Medulla oblongata (tissue), 1 donor: ENCODE data around the gene ACAD9.
"Not testable (repeated sequence)": the region's sequence is repeated elsewhere in the genome, so short reads cannot be mapped to it uniquely, and the experiment has no call there.

ENCODE experiments used
- DNase-seq: peaks from one replicate; pipeline ENCODE4 v3.0.0-alpha.2; 2015; ENCODE audit errors: extremely low spot score

Gene ACAD9

DNA sequence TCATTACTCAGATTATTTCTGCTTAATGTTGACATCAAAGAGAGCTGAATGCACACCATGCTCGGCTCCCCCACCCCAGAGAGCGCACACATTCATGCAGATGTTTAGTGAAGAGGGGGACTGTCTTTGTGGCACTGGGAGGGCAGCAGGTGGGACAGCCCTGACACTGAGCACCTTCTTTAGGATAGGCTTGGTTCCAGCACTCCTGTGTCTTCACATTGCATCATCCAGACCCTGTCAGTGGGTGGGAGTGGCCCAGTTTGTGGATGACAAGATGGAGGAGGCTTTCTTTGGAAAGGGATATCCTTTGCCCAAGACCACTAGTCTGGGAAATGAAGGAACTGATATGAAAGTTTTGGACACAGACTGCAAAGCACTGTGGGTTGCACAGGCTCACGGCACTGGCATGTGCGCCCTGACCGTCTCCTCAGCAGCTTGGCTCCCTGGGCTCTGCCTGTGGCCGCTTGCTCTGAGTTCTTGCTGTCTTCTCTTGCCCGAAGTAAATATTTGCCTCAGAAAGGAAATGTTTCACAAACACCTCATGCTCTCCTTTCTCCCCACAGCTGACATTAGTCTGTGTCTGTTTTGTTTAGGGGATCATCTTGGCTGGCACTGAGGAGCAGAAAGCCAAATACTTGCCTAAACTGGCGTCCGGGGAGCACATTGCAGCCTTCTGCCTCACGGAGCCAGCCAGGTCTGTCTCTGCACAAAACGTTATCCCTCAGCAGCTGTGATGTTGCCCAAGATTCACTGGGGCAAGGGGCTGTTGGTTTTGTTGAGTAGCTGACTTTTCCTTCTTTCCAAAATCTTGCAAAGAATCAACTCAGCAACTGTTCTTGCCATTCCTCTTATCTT, 16.6 kb downstream of the ACAD9 start:
- DNase-seq = no peak

DNA sequence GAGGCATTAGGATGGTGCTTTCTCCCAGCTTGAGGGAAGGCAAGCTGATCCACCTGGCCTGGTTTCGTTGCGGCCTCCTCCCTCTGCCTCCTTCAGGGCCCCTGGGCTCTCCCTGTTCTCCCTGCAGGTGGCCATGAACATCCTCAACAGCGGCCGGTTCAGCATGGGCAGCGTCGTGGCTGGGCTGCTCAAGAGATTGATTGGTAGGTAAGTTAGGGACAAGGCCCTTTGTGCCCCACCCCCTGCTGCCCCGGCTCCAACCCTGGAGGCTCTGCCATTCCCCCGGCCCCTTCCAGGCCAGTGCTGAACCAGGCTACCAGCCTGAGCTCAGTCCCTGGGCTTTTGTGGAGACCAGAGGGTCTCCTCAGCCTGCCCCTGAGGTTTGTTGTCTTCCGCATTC, 23.0 kb downstream of the ACAD9 start:
- no peak for DNase-seq

DNA sequence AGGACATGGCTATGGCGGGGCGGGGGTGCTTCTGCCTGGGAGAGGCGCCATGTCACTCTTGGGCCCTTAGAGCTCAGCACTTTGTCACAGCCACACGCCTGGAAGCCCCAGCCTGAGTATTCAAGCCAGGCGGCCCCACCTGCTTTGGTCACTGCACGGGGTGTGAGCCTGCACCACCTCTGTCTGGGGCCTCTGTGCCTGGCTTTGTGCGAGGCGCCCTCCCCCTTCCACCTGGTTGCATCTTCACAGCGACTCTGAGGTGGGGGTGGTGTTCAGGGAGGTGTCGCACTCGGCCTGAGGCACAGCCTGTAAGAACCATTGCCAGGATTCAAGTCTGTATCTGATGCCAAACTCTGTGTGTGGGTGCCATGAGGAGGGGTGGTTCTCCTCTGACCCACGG, 24.1 kb downstream of the ACAD9 start:
- DNase-seq = no peak

DNA sequence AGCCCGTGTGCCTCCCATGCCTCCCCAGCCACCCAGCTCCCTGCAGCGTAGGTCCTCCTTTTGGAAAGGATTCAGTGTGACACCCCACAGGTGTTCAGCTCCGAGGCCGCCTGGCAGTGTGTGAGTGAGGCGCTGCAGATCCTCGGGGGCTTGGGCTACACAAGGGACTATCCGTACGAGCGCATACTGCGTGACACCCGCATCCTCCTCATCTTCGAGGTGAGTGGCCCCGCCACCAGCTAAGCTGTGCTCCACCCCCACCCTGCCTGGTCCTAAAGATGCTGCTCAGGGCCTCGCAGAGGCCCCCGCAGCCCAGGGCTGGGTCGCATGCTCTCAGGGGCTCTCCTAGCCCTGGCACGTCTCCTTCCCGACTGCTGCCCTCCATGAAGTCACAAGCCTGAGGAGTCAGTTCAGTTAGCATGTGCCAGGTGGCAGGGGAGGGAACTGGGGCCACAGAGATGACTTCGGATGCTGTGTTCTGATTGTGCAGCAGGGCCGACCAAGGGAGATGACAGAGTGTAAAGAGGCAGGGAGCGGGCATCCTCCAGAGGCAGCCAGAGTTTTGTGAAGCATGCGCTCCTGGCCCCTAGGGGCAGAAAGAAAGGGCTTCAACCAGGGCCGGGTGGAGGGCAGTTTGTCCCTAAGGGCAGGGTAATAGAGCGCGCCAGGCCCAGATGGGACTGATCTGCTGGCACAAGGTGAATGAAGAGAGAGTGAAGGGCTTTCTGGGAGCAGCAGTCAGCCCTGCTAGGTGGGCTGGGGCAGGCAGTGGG, 26.8 kb downstream of the ACAD9 start:
- no peak for DNase-seq

DNA sequence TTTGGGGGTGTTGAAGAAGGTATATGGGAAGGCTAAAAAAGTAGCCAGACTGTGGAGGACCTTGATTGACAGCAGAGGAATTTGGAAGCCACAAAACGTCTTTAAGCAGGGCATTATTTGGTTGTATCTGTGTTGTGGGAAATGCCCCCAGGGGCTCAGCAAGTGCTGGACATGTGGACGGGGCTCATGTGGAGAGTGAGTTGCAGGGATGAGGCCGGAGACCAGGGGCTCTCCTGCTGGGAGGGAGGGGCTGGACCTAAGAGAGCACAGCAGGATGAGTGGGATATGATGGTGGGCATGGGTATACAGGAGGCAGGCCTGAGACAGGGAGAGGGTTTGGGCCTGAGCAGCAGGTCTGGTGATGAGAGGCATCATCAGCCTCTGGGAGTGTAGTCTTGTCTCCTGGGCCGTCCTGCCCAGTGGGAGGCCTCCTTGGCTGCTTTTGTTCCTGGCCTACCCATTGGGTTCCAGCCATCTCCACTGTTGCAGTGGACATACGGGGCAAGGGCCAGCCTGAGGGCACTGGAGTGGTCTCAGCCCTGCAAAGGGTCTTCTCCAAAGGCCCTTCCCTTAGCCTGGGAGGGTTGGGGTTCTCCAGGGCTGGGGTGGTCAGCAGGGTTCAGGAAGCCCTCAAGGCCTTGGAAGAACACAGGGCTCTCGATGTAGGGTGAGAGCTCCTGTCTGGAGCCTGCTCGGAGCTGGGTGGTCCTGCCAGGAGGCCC, 27.5 kb downstream of the ACAD9 start:
- no peak for DNase-seq

DNA sequence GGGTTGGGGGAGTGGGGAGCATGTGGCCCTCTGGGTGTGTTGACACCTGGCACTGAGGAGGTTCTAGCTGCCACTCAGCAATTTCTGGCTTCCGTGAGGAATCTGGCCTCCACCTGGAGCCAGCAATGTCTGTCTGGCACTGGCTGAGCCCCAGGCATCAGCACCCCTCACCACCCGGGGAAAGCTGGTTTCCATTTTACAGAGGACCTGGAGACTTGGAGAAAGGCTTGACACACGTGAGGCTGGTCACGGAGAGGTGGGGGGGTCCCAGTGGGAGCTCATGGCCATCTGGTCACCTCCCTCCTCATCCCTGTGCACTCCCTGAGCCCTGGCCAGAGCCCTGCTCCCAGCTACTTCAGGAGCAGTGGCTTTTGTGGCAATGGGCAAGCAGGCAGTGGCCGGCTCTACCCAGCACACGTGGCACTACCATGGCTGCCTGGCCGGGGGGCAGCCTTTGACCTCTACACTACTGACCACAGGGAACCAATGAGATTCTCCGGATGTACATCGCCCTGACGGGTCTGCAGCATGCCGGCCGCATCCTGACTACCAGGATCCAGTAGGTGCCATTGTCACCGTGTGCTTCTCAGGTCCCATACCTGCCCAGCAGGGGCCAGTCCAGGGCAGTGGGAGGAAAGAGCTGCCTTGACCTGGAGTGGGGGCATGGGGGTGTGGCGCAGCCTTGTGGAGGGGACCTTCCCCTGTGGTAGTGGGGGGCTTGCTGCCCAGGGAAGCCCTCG, 28.5 kb downstream of the ACAD9 start:
- DNase-seq = no peak

DNA sequence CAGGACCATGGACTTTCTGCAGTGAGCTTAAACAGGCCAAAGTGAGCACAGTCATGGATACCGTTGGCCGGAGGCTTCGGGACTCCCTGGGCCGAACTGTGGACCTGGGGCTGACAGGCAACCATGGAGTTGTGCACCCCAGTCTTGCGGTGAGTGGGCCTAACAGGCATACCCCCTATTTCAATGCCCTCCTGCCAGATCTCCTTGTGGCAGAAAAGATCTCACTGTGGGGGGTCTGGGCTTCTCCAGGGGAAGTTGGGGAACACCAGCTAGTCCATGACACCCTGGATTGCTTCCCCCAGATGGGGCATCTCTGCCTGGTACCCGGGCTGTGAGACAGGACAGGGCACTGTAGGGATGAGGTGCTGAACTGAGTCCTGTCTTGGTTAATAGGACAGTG, 29.5 kb downstream of the ACAD9 start:
- DNase-seq = no peak

DNA sequence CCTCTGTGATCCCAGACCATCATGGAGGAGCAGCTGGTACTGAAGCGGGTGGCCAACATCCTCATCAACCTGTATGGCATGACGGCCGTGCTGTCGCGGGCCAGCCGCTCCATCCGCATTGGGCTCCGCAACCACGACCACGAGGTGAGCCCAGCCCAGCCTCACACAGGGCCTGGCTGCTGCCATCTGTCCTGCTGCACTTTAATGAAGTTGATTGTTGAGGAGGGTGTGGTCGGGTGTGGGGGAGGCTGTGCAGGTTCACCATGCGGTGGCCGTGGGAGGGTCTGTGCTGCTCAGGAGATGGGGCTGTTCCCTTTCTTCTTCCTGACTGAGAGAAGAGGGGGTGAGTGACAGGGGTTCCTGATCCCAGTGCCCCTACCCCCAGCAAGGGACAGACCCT, 30.6 kb downstream of the ACAD9 start:
- DNase-seq = no peak

DNA sequence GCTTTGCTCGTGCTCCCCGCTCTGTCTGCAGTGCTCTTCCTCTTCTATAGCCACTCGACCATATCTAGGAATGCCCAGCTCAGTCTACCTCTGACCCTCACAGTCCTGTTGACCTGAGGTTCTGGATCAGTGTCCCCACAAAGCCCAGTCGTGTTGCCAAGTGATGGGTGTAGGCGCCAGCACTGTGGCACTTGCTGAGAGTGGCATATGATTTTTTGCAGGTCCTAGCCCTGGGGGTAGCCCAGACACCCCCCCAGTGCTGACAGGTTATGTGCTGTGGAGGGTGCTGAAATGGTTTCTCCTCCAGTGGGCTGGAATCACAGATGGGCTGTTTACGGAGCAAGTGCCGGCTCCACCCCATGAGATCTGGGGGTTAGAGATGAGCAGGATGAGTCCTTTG, 32.5 kb downstream of the ACAD9 start:
- no peak for DNase-seq

DNA sequence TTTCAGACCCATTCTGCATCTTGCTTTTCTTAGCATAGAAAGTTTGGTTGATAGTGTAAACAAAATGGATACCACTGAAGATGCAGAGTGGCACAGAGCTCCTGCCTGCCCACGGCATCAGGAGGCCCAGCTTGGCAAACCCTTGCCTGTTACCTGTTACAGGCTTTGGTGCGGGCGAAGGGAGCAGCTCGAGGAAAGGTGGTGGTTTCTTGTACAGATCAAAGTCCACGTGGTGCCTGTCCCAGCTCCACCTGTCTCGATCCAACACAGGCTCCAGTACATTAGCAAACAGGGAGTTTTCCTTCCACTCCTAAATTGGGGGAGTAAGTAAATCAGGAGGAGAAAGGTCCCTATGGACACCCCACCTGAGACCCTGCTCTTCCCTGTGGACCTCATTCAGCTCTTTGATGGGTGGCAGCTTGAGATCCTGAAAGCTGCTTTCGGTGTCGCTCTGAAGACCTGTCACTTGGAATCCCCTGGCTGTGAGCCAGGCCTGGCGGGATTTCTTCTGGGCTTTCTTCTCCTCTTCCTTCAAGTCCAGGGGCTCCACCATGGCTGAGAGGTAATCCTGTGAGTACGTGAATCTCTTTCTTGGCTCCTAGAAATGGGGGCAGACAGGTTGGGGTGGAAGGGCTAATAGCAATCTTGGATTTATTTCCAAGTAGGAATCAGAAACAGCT, 35.7 kb downstream of the ACAD9 start:
- DNase-seq = no peak

DNA sequence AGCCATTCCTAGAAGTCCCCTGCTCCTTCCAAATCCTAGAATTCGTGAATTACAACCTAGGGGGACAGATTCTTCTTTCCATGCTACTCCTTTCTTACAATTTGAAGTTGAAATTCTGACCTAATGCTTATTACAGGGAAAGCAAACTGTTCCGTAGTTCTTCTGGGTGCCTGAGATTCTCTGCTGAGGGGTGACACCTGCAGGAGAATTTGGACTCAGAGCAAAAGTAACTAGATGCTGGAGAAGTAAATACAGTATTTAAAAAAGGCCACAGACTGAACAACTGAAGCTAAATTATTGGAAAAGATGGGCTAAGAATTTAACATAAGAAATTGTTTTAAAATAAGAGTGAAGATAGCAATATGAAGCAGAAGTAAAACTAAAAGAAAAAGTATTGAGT, 37.9 kb downstream of the ACAD9 start:
- DNase-seq = peak; percentile 17

DNA sequence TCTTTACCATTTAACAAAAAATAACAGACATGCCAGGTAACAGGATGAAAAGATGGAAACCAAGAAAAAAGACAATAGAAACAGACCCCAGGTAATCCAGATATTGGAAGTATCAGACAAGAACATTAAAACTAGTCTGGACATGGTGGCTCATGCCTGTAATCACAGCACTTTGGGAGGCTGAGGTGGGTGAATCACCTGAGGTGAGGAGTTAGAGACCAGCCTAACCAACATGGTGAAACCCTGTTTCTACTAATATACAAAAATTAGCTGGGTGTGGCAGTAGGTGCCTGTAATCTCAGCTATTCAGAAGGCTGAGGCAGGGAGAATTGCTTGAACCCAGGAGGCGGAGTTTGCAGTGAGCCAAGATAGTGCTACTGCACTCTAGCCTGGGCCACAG, 40.6 kb downstream of the ACAD9 start:
- no peak for DNase-seq

DNA sequence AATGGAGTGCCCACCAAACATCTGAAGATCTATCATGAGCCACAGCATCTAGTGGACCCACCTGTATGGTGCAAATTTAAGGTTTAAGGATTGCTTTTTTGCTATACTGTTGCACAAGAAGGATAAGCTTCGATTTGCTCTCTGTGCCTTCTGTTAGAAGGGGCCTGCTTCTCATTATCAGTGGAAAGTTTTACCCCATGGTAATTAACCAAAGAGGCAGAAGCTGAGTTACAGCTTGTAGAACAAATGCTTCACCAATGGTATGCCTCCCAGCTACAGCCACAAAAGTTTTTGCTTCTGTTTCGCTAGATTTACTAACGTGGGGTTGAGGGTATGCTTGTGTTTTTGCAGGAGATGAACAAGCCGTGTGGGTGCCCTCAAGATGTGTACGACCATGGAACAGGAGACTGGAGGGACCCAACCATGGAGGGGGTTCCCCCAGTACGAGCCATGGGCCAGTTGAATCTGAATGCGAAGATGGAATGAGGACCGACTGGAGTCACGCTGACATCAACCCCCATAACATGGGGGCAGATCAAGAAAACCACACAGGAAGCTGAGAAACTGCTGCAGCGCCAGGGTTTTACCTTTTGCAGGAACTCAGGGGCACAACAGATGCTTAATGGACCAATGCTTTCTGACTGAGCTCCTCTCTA, 43.5 kb downstream of the ACAD9 start:
- DNase-seq = no peak

DNA sequence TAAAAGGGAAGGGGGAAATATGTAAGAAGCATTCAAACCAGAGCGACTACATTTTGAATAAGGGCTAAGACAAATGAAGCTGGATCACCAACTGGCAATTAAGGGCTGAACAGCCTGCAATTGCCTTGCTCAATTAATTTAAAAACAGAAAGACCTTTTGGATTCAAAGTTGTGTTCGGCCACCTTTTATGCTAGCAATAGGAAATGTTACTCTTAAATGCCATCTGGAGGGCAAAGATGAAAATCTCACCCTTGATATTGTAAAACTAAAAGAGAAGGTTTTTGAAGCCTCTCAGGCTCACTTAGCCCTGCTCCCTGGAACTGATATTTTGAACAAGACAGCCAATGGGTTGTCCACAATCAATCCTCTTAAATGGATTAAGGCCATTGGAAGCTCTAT, 44.2 kb downstream of the ACAD9 start:
- no peak for DNase-seq

DNA sequence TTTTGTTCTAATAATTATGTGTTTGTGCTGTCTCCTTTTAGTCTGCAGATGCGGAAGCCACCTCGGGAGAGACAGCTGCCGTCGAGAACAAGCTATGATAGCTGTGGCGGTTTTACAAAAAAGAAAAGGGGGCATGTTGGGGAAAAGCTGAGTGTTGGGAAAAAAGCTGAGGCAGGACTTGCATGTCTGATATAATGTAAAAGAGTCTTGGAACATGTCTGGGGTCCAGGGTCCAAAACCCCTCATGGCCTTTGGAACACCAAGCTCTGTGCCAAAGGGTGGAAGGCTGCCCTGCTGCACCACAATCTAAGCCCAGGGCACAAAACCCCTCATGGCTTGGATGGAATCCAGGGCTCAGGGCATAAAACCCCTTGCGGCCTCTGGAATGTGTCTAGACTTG, 44.6 kb downstream of the ACAD9 start:
- DNase-seq = not testable (repeated sequence)

DNA sequence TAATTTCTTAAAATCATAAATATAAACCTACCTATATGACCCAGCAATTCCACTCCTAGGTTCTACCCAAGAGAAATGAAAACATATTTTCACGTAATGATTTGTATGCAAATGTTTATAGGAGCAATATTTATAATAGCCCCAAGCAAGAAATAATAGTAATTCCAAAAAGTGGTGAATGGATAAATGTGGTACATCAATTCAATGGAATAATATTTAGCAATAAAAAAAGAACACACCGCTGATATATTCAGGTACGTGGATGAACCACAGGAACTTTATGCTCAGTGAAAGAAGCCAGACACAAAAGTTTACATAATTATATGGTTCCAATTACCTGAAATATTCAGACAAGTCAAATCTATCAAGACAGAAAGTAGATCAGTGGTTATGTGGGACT, 49.9 kb downstream of the ACAD9 start:
- no peak for DNase-seq

DNA sequence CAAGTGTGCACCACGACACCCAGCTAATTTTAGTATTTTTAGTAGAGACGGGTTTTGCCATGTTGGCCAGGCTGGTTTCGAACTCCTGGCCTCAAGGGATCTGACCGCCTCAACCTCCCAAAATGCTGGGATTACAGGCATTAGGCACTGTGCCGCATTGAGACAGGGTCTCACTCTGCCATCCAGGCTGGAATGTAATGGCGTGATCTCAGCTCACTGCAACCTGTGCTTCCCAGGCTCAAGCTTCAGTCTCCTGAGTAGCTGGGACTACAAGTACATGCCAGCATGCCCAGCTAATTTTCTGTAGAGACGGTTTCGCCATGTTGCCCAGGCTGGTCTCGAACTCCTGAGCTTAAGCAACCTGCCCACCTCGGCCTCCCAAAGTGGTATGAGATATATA, 51.6 kb downstream of the ACAD9 start:
- DNase-seq = no peak

DNA sequence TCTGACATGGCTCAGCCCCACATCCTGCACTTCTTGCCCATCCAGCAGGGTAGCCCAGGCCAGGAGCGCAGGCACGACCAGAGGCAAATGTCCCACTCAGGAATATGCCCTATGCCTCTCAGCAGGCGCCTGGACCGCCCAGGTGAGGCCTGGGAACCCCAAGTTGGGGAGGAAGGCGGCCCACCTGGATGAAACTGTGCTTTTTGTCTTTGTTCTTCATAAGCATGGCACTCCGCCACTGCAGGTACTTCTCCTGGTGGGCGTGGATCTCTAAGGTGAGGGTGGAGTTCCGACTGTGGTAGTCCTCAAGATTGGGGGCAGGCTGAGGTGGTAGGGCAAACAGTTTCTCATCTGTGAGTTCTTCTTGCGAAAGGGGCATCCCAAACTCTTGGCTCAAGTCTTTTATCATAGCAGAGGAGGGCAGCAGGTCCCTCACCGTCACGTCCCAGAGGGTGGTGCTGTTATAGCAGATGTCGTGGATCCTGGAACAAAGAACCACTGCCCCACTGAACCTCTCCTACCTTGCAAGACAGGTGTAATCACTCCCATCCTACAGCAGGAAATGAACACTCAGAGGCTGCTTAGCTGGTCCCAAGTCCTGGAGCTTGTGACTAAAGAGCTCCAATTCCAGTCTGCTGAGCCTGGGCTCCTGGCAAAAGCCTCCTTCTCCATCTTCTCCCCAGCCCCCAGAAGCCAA, 53.2 kb downstream of the ACAD9 start:
- DNase-seq = no peak

DNA sequence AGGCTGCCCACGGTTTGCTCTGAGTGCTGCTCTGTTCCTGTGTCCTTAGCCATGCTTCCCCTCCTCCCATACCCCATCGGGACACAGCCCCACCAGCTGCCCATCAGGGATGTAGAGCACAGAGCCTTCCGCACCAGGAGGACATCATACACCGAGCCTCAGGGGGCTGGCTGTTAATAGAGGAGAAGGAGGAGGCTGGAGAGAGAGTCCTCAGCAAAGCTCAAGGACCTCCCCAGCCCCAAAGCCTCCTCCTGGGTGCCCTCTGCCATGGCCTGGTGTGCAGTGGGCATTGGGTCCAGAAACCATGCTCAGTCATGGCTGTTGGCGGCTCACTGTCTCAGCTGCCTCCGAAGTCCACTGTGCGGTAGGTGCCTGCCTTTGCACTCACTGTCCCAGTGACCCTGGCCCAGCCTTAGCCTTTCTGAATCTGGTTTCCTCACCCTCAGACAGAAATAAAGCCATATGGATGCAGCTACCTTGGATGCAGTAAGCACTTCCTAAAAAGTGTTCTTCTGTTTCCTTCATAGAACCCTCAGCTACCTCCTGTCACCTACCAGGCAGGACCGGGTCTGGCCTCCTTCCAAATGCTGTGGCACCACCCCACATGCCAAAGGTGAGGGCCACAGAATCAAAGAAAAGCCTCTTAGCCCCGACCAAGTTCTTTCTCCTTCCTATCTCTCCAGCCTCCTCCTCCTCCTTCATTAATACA, 53.9 kb downstream of the ACAD9 start:
- DNase-seq = no peak

DNA sequence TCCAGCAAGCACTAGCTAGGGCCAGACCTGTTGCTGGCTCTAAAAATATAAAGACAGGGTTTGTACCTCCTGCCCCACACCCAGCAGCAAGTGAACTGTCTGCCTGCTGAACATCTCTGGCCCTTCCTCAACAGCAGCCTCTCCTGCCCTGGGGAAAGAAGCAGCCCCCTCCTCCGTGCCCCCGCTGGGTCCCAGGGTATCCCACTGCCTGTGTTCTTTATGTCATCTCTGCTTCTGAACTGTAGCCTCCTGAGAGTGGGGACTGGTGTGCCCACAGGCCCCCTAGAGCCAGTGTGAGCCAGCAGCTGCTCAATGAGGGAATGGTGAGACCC, 54.5 kb downstream of the ACAD9 start:
- no peak for DNase-seq
